GM23338 (cell line): ENCODE results near the gene LCE2C.

Experiments
- EZH2 ChIP-seq: fragments of 200-600 bp; sonication (generic); IDR thresholded peaks from one replicate; pipeline ENCODE4 v1.8.0; 2017; ENCODE audit warnings: antibody characterized with exemption, mild to moderate bottlenecking, low read depth; ENCODE audit not compliant: unreplicated experiment
- EZH2phosphoT487 ChIP-seq: fragments of 200-600 bp; sonication (generic); IDR thresholded peaks from one replicate; pipeline ENCODE4 v1.8.1; 2018; ENCODE audit warnings: antibody characterized with exemption; ENCODE audit not compliant: unreplicated experiment
- JUNB ChIP-seq: IDR thresholded peaks from one replicate; pipeline ENCODE4 v1.6.1; 2016; ENCODE audit warnings: antibody characterized with exemption; ENCODE audit not compliant: unreplicated experiment
- REST ChIP-seq: IDR thresholded peaks from one replicate; pipeline ENCODE4 v1.6.1; 2018; ENCODE audit warnings: antibody characterized with exemption; ENCODE audit not compliant: unreplicated experiment
- STAT1 ChIP-seq: IDR thresholded peaks from one replicate; pipeline ENCODE4 v1.6.1; 2016; ENCODE audit warnings: antibody characterized with exemption; ENCODE audit not compliant: unreplicated experiment
- ZNF331 ChIP-seq: fragments of 250-450 bp; sonication (Bioruptor Pico); IDR thresholded peaks from 2 replicates; pipeline ENCODE4 v1.5.0; 2020; ENCODE audit warnings: low read depth, mild to moderate bottlenecking, moderate library complexity
- TF ChIP-seq, protein P1 (sequence below), 2 experiments: fragments of 200-600 bp in 1 of 2; sonication (generic) in 1 of 2; conservative IDR thresholded peaks; 2 replicates each; pipeline versions ENCODE4 v1.5.1 to v1.6.1; 2016 to 2017; ENCODE audit warnings: antibody characterized with exemption in 2 of 2, low read depth in 2 of 2, mild to moderate bottlenecking in 2 of 2, moderate library complexity in 1 of 2

- TF ChIP-seq, protein P1, sequence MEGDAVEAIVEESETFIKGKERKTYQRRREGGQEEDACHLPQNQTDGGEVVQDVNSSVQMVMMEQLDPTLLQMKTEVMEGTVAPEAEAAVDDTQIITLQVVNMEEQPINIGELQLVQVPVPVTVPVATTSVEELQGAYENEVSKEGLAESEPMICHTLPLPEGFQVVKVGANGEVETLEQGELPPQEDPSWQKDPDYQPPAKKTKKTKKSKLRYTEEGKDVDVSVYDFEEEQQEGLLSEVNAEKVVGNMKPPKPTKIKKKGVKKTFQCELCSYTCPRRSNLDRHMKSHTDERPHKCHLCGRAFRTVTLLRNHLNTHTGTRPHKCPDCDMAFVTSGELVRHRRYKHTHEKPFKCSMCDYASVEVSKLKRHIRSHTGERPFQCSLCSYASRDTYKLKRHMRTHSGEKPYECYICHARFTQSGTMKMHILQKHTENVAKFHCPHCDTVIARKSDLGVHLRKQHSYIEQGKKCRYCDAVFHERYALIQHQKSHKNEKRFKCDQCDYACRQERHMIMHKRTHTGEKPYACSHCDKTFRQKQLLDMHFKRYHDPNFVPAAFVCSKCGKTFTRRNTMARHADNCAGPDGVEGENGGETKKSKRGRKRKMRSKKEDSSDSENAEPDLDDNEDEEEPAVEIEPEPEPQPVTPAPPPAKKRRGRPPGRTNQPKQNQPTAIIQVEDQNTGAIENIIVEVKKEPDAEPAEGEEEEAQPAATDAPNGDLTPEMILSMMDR (conservative IDR thresholded peaks at IDR 0.05; ENCODE audit: low read depth in 2 of 2): no peak
- no peak for TF ChIP-seq STAT1
- no peak for TF ChIP-seq ZNF331
- TF ChIP-seq REST: no peak
- no peak for TF ChIP-seq EZH2
- TF ChIP-seq JUNB: no peak
- TF ChIP-seq EZH2phosphoT487: no peak
Measured at GRCh38 chr1:152645146-152645545, 29.9 kb upstream of the LCE2C start.
